ENCODE results near the gene TALDO1.

TALDO1 gene

DNA sequence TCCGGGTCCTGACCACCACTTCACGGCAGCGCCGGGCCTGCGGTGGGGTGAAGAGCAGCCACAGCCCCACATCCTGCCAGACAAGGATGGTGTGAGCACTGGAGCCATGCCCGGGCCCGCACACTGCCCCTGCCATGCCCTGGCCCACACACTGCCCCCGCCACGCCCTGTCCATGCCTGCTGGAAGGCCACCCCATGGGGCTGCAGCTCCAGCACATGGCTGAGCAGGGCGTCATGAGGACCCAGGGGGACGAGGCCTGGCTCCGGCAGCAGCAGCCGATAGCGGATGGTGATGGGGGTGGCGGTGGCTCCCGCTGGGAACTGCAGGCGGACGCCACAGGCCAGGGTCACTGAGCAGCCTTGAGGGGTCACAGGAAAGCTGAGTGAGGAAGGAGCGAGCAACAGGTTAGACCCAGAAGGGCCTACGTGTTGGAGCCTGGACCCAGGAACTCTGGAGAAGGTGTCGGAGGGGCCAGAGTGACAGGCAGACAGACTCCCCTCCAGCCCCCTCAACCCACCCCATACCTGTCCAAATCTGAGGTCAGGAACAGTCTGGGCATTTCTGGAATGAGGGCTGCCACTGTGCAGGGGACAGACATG lies 54.9 kb downstream of the TALDO1 start:
- no peak for DNase-seq

DNA sequence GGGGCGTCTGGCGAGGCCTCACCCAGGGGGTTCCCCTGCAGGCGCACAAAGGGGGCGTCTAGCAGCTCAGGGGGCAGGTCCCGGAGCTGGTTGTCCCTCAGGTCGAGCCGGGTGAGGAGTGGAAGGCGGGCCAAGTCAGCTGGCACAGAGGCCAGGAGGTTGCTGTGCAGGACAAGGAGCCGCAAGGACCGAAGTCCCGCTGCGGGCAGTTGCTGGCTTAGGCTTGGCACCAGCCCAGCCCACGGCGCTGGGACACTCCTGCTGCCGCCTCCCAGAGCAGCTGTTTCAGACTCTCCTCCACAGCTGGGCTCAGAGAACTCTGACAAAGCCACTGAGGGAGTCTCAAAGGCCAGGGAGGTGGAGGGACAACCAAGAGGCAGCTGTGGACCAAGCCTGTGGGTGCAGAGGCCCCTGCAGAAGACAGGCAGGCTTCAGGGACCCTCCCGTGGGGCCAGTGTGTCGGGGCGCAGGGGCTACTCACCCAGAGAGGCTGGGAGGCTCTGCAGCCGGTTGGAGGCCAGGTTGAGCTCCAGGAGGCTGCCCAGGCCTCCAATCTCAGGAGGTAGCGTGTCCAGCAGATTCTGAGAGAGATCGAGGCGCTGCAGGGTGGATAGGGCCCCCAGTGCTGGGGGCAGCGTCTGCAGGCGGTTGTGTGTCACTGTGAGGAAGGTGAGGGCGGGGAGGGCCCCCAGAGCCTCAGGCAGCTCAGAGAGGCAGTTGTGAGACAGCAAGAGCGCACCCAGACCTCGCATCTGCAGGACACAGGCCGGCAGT lies 55.6 kb downstream of the TALDO1 start:
- DNase-seq, result no peak

DNA sequence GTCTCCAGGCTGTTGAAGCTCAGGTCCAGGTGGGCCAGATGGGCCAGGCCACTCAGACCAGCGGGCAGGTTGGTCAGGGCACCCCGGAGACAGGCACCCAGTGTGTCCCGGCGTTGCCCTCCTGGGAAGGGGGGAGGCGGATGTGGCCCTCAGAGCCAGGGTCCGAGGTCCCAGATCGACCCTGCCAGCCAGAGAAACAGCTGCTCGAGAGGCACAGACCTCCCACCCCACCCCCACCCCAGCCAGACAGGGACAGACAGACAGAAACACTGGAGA lies 56.1 kb downstream of the TALDO1 start:
- no peak for DNase-seq

DNA sequence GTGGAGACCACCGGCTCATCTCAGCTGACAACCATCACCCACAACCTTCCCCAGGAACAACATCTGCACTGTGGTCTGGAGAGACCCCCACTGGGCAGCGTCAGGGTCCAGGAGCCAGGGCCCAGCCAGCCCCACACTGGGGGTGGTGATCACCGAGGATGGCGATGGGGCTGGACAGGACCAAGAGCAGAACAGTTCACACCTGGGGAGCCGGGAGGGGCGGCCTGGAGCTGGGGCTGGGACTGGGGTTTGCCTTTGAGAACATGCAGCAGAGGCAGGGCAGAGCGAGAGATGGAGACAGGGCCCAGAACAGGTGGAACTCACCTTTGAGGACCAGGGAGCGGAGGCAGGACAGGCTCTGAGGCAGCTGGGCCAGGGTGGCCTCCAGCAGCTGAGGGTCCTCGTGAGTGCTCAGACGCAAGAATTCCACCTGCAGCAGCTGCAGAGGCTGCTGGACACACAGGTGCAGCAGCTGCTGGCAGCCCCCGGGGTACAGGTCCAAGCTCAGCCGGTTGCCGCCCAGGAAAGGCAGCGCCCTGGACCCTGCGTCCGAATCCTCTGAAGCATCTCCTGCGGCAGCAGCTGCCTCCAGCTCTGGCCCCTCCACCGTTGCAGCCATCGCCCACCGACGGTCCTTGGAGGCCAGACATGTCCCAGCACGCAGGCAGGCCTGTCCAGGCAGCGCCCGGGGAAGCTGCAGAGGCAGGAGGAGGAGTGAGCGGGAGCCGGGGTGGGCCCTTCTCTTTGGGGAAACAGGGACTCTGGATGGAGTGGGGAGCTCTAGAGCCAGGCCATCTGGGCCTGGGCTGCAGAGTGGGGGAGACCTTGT lies 56.7 kb downstream of the TALDO1 start:
- no peak for DNase-seq

DNA sequence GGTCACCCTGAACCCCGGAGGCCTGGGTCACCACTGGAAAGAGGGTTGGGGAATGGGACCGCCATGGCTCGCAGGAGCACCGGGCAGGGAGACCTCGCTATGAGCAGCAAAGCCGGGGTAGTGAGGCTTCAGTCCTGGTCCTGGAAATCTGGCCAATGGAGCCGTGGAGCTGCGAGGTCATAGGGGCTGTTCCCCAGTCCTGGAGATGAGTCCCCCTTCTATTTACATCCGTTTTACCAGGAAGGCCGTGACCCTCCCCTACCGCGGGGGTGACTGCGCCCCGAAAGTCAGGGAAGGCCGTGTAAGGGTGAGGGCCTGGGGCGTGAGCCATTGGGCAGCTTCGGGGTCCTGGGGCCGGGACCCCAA lies 57.3 kb downstream of the TALDO1 start:
- no peak for DNase-seq

DNA sequence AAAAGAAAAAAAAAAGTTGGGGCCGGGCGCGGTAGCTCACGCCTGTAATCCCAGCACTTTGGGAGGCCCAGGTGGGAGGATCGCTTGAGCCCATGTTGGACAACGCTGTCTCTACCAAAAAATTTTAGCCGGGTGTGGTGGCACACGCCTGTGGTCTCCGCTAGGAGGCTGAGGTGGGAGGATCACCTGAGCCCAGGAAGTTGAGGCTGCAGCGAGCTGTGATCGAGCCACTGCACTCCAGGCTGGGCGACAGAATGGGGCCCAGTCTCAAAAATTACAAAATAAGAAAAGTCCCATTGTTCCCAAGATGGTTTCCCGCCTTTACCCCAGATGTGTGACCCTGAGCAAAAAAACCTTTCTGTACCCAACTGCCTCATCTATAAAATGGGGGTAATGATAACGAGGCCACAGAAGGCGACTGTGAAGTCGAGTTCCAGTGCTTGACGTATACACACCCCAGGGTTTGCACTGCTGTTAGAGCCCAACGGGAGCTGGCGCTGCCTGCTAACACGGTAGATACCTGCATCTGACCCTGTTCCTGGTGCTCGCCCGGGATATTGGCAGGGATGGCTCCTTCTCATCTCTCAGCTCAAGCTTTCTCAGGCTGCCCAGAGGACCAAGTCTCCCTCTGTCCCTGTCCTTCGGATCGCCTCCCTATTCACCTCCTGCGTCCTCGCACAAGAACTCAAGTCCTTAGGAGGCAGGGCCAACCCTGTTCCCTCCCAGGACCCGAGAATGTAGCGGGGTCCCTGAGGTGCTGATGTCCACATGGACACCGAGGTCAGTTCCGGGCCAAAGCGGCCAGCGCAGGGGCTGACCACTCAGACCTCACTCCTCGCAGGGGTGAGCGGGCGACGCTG lies 61.4 kb downstream of the TALDO1 start:
- no peak for DNase-seq

- DNase-seq, result peak; percentile 97
These were observed 62.2 kb downstream of the TALDO1 start, which contains the start of gene RPLP2 for GRCh38 chr11:809287-810039. Gene RPLP2, plus strand, starts transcription at chr11:809967. Its CDS starts 268 bp downstream, at chr11:810235.

DNA sequence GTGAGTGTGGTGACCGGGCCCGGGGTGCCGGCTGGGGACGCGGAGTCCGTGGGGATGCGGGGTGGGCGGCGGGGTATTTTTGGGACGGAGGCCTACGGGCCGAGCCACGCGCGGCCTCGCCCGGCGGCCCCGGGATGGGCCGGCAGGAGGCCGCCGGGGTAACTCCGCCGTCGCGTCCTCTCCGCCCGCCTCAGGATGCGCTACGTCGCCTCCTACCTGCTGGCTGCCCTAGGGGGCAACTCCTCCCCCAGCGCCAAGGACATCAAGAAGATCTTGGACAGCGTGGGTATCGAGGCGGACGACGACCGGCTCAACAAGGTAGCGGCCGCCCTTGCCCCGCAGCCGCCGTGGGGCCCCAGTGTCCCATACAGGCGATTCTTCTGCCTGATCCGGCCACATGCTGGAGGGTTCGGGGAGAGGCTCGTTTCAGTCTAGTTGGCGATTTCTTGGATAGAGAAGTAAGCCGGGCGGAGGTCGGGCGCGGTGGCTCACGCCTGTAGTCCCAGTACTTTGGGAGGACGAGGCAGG lies 62.8 kb downstream of the TALDO1 start:
- no peak for DNase-seq

DNA sequence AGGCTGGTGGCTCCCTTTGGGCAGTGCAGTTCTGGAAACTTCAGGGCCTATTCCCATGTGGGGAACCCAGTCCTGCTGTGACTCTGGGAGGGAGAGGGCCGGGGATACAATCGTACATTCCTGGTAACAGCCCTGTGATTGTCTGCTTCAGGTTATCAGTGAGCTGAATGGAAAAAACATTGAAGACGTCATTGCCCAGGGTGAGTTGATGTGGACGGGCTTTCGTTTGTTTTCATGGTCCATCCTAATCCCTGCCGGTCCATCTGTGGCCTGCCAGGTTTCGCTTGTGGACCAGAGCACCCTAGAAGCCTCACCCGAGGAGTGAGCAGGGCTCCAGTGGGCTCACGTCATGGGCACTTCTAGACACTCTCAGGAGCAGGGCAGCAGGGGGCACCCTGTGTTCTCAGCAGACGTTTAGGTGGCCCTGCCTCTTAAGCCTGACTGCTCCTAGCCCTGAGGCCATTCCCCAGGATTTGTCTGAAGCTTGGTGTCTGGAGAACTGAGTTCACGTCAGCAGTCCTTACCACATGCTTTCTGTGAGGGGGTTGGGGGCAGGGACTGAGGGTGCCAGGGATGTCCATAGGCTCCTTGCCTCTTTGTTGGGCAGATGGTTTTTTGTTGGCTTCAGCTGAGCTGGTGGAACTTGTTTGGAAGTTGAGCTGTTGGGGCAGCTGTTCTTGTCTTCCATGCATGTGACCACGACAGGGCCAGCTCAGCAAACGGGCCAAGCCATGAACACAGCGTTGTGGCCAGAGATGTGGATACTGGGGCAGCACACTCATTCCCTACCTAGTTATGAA lies 64.4 kb downstream of the TALDO1 start:
- no peak for DNase-seq

- no peak for DNase-seq
These were observed 65.1 kb downstream of the TALDO1 start for GRCh38 chr11:812390-812789.

GRCh38 chr11:813072-813455 lies 65.8 kb downstream of the TALDO1 start:
- no peak for DNase-seq

DNA sequence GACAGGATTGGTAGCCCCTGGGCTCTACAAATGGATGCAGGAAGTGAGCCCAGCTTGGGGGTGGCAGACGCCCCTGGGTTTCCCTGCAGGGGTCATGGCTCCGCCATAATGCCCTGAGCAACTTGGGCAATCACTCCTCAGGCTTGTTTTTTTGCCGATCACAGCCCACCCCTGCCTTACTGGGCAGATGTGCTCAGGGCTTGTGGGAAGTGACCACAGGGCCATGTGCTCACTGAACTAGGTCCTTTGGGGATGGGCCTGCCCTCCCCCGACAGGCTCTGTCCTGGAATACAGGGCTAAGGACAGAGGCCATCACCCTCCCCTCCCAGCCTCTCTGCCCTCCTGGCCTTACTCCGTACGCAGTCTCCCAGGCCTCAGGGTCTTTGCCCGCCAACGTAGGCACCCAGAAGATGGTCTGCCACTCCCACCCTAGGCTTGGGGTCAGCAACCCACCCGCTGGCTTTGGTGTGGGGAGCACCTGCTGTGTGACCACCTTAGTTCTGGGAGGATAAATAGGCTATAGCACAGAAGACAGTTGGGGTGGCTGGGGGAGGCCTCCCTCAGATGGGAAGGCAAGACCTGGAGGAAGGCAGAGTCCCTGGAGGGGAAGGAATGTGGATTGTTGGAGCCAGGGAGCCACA lies 66.3 kb downstream of the TALDO1 start:
- DNase-seq, result no peak
